NCI-H2227 (cell line): ENCODE data around the gene ZBTB25.

Experiments
- DNase-seq: peaks from one replicate; lab custom pipeline; 2025; ENCODE audit not compliant: unreplicated experiment; lab: John Stamatoyannopoulos, UW

Gene ZBTB25

GRCh38 chr14:64488590-64489099 lies 15.0 kb downstream of the ZBTB25 start:
- no peak for DNase-seq

- peak; percentile 9 for DNase-seq
These were observed 24.9 kb downstream of the ZBTB25 start for GRCh38 chr14:64478634-64479250.

DNA sequence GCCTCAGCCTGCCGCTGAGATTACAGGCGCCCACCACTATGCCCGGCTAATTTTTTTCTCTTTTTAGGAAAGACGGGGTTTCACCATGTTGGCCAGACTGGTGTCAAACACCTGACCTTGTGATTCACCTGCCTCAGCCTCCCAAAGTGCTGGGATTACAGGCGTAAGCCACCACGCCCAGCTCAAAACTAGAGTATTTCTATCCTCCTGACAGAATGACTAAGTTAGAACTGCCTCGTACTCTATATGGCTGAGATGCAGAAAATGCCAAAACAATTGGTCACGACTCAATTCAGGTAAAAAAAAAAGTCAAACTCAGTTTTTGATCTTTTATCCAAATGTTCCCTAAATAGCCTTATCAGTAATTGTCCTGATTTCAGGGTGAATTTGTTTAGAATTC lies 27.2 kb downstream of the ZBTB25 start:
- DNase-seq: no peak

GRCh38 chr14:64475585-64476273 lies 27.9 kb downstream of the ZBTB25 start:
- no peak for DNase-seq

DNA sequence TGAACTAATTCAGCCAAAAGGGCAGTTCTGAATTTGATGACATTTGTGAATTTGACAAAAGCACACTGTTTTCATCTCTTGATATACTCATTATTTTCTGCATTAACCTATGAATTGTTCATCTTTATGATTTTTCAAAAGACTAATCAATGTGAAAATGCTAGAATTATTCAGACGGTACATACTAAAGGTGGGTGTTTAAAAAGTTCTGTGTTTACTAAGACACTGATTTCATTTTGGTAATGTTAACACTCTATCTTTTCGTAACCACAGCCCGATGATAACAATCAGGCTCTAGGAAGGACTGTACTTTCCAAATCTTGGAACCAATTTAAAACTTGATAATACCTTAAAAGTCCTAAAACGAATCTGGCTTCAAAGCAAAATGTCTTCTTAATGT lies 28.9 kb downstream of the ZBTB25 start:
- no peak for DNase-seq

- DNase-seq: no peak
These were observed 29.6 kb downstream of the ZBTB25 start for GRCh38 chr14:64474041-64474440.

DNA sequence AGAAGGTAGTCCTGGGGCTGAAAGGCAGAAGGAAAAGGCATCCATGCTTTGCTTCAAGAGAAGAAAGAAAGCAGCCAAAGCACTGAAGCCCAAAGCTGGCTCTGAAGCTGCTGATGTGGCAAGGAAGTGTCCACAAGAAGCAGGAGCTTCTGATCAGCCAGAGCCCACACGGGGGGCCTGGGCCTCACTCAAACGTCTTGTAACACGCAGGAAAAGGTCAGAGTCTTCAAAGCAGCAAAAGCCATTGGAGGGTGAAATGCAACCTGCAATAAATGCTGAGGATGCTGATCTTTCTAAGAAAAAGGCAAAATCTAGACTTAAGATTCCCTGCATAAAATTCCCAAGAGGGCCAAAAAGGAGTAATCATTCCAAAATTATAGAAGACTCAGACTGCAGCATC lies 35.2 kb downstream of the ZBTB25 start:
- DNase-seq: no peak

DNA sequence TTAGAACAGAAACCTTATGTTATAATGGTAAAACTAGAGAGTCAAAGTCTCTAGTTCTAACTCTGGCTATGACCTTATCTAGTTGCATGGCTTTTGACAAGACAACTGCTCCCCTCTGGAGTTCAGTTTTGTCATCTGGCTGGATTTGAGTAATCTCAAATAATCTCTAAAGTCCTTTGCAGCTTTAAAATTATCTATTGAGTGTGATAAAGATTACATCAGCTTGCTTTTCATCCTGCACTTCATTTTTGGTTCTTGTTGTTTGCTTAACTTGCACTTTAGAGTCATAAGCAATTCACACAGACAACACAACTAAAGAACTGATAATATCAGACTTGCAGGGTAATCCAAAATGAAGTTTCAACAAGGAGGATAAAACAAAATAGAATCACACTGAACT lies 36.1 kb downstream of the ZBTB25 start:
- DNase-seq: no peak

DNA sequence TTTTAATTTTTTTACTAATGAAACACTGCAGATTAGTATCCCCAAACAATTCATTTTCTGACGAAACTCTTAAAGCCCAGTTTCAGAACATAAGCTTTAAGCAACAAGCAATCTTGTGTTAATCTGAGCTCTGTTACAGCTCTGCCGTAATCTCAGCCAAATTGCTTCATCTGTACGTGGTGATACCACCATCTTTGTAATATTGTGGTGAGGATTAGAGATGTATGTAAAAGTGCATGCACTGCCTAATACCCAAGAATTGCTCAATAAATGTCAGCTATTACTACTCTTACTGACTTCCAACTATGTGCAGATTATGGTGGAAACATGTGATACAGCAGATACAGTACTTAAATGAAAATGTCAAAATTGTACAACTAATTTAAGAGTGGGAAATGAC lies 36.5 kb downstream of the ZBTB25 start:
- DNase-seq: no peak

DNA sequence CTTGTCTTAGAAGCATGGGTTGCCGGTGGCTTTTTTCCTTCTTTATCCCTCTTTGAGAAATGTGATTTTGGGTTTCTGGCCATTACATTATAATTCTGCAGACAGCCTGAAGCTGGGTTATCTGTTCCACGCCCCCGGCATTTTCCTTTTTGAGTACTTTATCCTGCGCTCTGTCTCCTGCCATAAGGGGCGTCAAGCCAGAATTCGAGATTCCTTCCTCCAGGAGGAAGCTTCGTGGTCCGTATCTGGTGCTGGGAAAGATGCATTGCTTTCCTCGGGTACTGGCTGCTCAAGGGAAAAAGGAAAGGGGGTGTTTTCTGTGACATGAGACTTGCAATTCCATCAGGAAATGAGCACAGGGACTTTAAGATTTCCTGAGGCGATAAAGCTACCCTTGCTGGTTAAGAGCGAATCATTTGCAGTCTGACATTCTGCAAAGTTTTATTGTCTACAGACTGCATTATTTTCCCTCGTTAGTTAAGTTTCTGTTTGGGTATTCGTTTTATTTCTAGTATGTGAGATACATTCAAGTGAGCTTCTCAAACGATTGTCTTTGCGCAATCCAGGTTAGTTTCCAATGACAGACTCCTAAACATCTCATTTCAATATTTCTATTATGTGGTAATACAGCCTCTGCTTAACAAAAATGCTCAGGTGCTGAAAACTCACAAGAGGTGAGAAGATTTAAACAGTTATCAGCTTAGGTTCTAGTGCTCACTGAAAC lies 37.6 kb downstream of the ZBTB25 start:
- DNase-seq: peak; percentile 68

- DNase-seq: peak; percentile 89
These were observed 38.3 kb downstream of the ZBTB25 start, which contains the start of gene AKAP5 for GRCh38 chr14:64465191-64465822. TSS of gene AKAP5 (plus strand) at chr14:64465499. CDS start at chr14:64468395, 2,896 bp downstream.

DNA sequence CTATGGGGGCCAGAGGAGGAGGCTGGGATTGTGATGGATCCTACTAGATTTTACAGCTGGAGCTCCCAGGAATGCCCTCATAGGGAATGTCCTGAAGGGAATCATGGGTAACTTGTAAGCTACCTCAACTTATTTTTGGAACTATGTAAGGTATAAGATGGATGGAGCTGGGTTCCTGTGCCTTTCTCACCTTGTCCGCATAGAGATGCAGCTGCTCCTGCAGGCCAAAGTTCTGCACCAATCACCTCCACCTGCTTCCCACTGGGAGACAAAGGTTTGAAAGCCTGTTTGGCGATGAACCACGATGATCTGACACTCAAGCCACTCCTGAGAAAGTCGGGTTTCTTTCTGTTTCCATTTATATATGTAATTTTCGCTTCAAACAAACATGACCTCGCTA lies 39.0 kb downstream of the ZBTB25 start:
- peak; percentile 40 for DNase-seq

DNA sequence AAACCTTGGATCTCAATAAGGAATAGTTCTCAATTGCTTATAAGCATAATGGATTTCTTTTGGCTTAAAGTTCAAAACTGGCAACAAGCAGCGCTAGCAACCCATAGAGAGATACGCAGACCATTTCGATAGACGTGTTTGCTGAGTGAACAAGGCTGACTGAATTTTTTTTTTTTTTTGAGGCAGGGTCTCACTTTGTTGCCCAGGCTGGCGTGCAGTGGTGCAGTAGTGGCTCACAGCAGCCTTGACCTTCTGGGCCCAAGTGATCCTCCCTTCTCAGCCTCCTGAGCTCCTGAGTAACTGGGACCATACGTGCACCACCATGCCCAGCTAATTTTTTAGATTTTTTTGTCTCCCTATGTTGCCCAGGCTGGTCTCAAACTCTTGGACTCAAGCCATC lies 39.8 kb downstream of the ZBTB25 start:
- no peak for DNase-seq

DNA sequence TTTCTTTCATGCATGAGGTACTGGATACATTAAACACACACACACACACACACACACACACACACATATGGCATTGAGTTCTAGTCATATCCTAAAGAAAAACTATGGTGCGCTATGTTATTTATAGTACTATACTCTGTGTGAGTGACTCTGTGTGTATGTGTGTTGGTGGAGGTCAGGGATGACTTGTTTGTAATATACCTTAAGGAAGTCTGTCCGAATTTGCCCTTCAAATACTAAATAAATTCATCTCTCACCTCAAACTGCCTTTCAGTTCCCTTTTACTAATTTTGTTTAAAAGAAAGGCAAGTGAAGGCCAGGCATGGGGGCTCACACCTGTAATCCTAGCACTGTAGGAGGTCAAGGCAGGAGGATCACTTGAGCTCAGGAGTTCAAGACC lies 40.4 kb downstream of the ZBTB25 start:
- DNase-seq: no peak

DNA sequence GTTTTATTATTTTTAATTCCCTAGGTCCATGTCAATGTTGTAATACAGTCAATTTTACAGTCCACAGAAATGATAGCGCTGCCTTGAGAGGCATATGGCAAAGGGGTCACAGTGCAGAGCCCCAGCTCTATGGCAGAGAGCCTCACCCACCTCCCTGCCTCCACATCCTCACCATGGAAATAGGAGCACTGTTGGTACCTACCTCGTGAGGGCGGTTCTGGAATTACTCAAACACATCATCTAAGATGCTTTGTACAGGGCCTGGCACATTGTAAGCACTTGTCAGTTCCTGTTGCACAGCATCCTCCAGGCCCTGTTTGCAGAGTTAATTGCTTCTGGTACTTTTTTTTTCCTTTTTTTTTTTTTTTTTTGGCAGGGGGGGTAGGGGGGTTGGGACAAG lies 42.4 kb downstream of the ZBTB25 start:
- no peak for DNase-seq

DNA sequence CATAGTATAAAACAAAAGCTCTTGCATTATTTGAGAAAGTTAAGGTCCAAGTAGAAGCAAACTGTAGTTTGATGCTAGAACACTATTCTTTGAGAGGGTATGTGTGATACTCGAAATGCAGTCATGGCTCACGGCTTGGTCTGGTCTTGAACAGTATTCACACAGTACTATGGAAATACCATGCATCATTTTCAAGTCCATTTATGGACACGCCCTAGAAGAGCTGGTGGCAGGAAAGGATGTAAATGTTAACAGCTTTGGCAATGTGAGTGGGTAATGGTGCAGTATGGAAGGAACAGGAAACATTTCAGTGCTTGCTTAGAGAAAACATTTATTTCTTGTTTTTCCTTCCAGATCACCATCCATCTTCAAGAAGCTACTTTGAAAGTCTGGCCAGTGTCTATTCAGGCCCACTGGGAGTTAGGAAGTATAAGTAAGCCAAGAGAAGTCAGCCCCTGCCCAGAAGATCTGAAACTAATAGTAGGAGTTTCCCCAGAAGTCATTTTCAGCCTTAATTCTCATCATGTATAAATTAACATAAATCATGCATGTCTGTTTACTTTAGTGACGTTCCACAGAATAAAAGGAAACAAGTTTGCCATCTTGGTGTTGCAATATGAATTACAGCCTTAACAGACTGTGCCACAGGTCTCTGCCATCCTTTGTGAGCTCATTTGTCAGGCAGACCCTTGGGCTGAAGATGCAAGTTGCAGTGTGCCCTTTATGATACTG lies 44.1 kb downstream of the ZBTB25 start:
- DNase-seq: no peak

DNA sequence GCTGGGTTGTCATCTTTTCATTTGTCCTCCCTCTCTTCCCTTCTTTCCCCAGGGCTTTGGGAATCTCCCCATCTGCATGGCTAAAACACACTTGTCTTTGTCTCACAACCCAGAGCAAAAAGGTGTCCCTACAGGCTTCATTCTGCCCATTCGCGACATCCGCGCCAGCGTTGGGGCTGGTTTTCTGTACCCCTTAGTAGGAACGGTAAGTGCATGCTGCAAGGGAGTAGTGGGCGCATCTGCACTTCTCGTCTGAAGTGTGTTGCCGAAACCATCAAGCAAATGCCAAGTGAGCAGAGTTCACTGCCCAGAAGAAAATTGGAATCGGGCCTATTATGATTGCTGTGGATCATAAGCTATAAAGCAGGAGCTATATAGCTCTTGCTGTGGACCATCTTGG lies 49.0 kb downstream of the ZBTB25 start:
- DNase-seq: no peak

DNA sequence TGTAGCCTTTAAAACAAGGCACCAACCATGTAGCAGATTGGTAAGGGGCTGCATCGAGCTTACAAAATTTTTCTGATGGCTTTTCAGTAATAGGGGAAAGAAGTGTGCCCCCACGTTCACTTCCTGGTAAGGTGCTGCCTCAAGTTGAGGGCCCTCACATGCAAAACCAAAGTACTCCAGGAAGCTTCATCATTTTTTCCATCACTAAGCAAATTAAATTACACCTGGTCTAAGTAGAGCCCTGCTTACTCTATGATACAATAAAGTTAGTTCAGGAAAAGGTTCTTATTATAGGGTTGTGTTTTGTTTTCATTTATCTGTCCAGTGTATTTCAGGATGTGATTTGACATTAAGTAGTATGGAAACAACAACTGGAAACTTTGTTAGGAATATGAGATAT lies 53.4 kb downstream of the ZBTB25 start:
- DNase-seq: no peak

DNA sequence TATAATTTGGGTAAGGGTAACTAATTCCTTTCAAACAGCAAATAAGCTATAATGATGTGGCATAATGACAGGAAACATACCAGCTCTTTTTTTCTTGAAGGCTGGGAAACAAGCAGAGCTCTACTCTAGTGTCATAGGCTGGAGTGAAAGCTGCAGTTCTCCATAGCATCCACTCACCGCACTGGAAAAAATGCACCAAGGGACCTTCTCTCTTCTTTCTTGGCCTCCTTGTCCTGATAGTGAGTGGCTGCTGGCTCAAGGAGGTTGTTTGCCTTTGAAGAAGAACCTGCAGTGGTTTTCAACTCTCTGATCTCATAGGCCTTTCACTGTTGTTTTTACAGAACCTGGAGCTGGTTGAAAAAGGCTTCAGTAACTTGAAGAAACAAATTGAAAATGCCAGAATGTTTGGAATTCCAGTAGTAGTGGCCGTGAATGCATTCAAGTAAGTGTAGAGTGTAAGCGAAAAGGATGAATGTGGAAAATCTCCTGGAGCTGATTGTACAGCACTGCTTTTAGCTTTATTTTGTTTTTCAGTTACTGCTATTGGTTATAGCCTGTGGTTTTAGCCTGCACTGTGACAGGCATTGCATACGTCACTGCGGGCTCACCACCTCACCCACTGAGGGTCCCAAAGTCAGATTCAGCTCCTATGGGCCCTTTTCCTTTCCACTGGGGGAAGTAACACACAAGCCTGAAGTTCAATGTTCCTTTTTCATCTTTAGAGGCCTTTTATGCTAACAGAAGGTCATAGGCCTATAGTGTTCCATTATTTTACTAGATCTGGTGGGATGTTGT lies 55.6 kb downstream of the ZBTB25 start:
- DNase-seq: no peak
